Thoracic aorta (tissue), 2 donors: ENCODE measurements around the gene DYDC2. TPM values are rescaled to one million over a fixed set of nuclear protein-coding genes. Genes with fewer than 3 reads are reported as not detected.

Experiments
- ATAC-seq: fragments of 150-250 bp; one replicate; pipeline ENCODE4 v1.8.0; 2017; ENCODE audit warnings: low read depth; ENCODE audit not compliant: insufficient number of reproducible peaks, low FRiP score
- DNase-seq: peaks from one replicate; pipeline ENCODE4 v3.0.0-alpha.2; 2020; ENCODE audit warnings: low spot score
- H3K27ac ChIP-seq, 2 donors: fragments of 200-600 bp; sonication (generic); 1 replicate in 1 of 2; 2 replicates in 1 of 2; pipeline ENCODE4 v1.5.1; 2016; ENCODE audit warnings: mild to moderate bottlenecking in 2 of 2, moderate library complexity in 2 of 2
- H3K27me3 ChIP-seq: fragments of 200-600 bp; sonication (generic); replicated peaks from 2 replicates; pipeline ENCODE4 v1.6.0; 2016; ENCODE audit warnings: mild to moderate bottlenecking; ENCODE audit not compliant: insufficient read depth
- H3K36me3 ChIP-seq: fragments of 200-600 bp; sonication (generic); one replicate; pipeline ENCODE4 v1.5.1; 2016
- H3K4me1 ChIP-seq, 2 donors: fragments of 200-600 bp; sonication (generic); 1 replicate in 1 of 2; 2 replicates in 1 of 2; pipeline versions ENCODE4 v1.5.1 to v1.6.0; 2016; ENCODE audit warnings: low read depth in 2 of 2, mild to moderate bottlenecking in 1 of 2; ENCODE audit not compliant: control insufficient read depth in 1 of 2
- H3K4me3 ChIP-seq: fragments of 200-600 bp; sonication (generic); 2 replicates; pipeline ENCODE4 v1.5.1; 2016; ENCODE audit warnings: mild to moderate bottlenecking
- H3K9me3 ChIP-seq: fragments of 200-600 bp; sonication (generic); 2 replicates; pipeline ENCODE4 v1.5.1; 2016
- total RNA-seq, 2 donors: library from RNA; depleted of rRNA; stranded (reverse); fragments of >200 nt; gene quantifications; one replicate each; pipeline versions ENCODE4 v1.1.0 to v1.2.3, GENCODE V29; 2016
- TF ChIP-seq, protein P1 (sequence below): fragments of 200-600 bp; sonication (generic); IDR thresholded peaks from one replicate; pipeline ENCODE4 v1.5.1; 2019; ENCODE audit warnings: antibody characterized with exemption

DYDC2 gene
- total RNA-seq, 2 donors from 2014 or later, result not detected

DNA sequence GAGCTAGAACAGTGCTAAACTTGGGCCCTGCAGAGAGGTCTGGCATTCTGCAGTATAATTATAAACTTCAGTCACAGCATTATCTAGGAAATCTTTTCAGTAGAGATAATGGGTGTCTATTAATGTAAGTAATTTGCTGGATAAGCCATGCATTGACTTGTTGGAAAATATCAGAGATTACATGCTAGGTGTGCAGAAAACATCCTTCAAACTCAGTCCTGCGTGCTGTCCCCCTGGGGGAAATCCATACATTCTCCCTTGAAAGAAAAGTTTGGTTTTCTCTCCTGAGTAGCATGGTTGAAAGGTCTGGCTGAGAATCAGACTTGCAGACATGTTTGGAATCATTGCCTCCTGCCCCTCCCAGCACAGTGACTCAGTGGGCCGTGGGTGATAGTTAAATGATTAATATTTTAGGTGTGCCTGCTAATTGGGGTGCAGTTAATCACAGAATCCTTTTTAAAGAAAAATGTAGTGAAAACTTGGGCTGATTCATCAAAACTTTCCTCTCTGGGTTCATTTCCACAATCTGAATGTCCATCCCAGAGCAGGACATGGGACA, 37.9 kb downstream of the DYDC2 start:
- Histone ChIP-seq H3K4me1 (no peaks in the 10 kb centered on the region), H3K27ac (no peak overlapping the region), H3K9me3 (no peaks in the 10 kb centered on the region), H3K36me3 (no peaks in the 10 kb centered on the region), H3K27me3 (no peaks in the 10 kb centered on the region), H3K4me3 (no peak overlapping the region)
- ATAC-seq (no peak), DNase-seq (no peak)
- TF ChIP-seq, protein P1, sequence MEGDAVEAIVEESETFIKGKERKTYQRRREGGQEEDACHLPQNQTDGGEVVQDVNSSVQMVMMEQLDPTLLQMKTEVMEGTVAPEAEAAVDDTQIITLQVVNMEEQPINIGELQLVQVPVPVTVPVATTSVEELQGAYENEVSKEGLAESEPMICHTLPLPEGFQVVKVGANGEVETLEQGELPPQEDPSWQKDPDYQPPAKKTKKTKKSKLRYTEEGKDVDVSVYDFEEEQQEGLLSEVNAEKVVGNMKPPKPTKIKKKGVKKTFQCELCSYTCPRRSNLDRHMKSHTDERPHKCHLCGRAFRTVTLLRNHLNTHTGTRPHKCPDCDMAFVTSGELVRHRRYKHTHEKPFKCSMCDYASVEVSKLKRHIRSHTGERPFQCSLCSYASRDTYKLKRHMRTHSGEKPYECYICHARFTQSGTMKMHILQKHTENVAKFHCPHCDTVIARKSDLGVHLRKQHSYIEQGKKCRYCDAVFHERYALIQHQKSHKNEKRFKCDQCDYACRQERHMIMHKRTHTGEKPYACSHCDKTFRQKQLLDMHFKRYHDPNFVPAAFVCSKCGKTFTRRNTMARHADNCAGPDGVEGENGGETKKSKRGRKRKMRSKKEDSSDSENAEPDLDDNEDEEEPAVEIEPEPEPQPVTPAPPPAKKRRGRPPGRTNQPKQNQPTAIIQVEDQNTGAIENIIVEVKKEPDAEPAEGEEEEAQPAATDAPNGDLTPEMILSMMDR, result no peak

DNA sequence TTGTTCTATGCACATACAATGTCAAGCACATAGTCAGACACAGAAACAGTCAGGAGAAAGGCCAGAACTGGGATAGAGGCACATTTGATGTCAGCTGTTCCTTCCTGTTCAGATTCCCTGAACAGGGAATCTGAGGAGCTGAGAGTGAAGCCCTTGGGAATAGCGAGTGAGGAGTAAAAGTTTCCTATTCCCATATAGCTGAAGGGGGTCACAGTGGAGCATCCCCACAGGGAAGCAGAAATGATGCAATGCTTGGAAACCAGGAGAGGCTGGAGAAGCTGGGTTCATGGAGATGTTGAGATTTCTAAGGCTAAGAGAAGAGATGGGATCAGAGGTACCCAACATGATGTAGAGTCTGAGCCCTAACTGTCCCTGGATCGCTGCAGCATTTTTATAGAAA, 40.4 kb downstream of the DYDC2 start:
- H3K9me3 ChIP-seq, result no peaks in the 10 kb centered on the region
- ATAC-seq (no peak), DNase-seq (no peak)
- H3K27me3 ChIP-seq, result no peaks in the 10 kb centered on the region
- no peaks in the 10 kb centered on the region for H3K4me1 ChIP-seq
- no peaks in the 10 kb centered on the region for H3K36me3 ChIP-seq
- no peak overlapping the region for H3K27ac ChIP-seq
- H3K4me3 ChIP-seq, result no peak overlapping the region
- TF ChIP-seq, protein P1, result no peak

DNA sequence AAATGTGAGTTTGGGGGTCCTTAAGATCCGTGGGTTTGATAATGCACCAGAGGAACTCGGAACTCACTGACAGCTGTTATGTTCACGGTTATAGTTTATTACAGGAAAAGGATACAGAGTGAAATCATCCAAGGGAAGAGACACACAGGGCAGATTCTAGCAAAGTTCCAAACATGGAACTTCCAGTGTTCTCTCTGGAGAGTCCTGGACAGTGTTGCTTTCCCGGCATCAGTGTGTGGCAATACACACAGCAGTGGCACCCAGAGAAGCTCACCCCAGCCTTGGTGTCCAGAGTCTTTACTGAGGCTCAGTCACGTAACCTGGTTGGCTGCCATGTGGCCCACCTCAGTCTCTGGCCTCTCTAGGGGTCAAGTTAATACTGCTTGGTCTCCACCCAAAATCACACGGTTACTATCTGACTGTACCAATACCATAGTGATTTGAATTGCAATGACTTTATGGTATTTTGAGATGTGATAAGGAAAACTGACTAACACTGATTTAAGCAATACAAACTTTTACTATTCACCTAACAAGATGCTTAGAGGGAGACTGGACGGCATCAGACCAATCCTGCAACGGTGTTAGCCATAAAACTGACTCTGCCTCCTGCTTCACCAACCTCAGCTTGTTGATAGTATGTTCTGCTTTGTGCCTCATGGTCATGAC, 43.7 kb downstream of the DYDC2 start:
- no peak overlapping the region for H3K27ac ChIP-seq
- no peaks in the 10 kb centered on the region for H3K36me3 ChIP-seq
- TF ChIP-seq, protein P1, result no peak
- H3K27me3 ChIP-seq, result no peaks in the 10 kb centered on the region
- ATAC-seq (no peak), DNase-seq (no peak)
- no peaks in the 10 kb centered on the region for H3K4me1 ChIP-seq
- no peak overlapping the region for H3K4me3 ChIP-seq
- no peaks in the 10 kb centered on the region for H3K9me3 ChIP-seq

DNA sequence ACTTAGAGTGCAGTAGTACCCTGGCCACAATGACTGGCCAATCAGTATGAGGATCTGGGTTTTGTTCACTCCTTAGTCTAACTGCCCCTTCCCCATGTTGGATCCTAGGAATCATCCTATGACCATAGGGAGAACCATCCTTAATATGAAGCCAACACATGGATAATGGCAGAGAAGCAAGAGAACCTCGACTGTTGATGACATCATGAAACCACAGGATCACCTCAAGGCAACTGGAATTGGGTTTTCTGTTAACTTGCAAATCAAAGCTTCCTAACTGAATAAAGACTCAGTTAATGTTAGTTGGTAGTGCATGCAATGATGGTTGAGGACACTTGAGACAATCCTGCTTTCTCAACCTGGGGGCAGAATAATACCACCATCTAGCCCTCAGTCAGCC, 48.5 kb downstream of the DYDC2 start:
- no peak for ATAC-seq
- Histone ChIP-seq H3K27ac (no peak overlapping the region), H3K4me1 (peaks cover 0 to 14% of the 10 kb centered on the region in 2 donors), H3K27me3 (no peaks in the 10 kb centered on the region), H3K4me3 (no peak overlapping the region), H3K9me3 (no peaks in the 10 kb centered on the region), H3K36me3 (no peaks in the 10 kb centered on the region)
- no peak for DNase-seq
- TF ChIP-seq, protein P1, result no peak

GRCh38 chr10:80405626-80406025, 49.0 kb downstream of the DYDC2 start:
- TF ChIP-seq, protein P1, result no peak
- Histone ChIP-seq H3K27me3 (no peaks in the 10 kb centered on the region), H3K27ac (no peak overlapping the region), H3K36me3 (no peaks in the 10 kb centered on the region), H3K4me3 (no peak overlapping the region), H3K4me1 (peaks cover under 1 to 20% of the 10 kb centered on the region in 2 donors), H3K9me3 (no peaks in the 10 kb centered on the region)
- no peak for ATAC-seq
- no peak for DNase-seq
